ENCODE results near the gene CDC27.

DNA sequence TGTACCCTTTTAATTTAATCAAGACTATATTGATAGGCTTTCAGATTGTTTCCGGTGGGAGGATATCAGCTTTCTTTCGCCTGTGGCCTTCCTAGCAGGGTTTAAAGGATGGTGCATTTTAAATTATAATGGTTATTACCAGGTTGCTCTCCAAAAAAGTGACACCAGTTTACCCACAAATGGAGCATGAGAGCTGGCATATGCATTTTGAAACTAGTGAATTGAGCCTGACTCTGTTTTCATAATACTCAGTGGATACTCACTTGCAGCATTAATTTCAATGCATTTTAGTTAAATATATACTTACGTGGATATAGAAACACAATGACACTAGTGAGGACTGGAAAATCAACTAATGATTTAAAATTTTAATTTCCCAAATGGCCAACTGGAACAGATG is 25.8 kb upstream of the CDC27 start:
- TF ChIP-seq ELF4 (IDR thresholded peaks at IDR 0.05), result no peak
- TF ChIP-seq SUZ12 (IDR thresholded peaks at IDR 0.05), result no peak
- no peak for TF ChIP-seq FOXM1 (IDR thresholded peaks at IDR 0.05; ENCODE audit: borderline replicate concordance)
- TF ChIP-seq HDGF (IDR thresholded peaks at IDR 0.05; ENCODE audit: borderline replicate concordance), result no peak
- TF ChIP-seq, protein P1, sequence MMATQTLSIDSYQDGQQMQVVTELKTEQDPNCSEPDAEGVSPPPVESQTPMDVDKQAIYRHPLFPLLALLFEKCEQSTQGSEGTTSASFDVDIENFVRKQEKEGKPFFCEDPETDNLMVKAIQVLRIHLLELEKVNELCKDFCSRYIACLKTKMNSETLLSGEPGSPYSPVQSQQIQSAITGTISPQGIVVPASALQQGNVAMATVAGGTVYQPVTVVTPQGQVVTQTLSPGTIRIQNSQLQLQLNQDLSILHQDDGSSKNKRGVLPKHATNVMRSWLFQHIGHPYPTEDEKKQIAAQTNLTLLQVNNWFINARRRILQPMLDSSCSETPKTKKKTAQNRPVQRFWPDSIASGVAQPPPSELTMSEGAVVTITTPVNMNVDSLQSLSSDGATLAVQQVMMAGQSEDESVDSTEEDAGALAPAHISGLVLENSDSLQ (IDR thresholded peaks at IDR 0.05), result no peak
